Coronary artery (tissue), 2 donors: ENCODE data around the gene PHLPP1.

Experiments
- DNase-seq: peaks from one replicate; pipeline ENCODE4 v3.0.0-alpha.2; 2017; ENCODE audit warnings: low spot score
- H3K27ac ChIP-seq, 2 donors: fragments of 200-600 bp; sonication (generic); one replicate each; pipeline ENCODE4 v1.5.1; 2016 to 2019
- H3K4me3 ChIP-seq: fragments of 200-600 bp; sonication (generic); 2 replicates; pipeline ENCODE4 v1.5.1; 2016; ENCODE audit warnings: mild to moderate bottlenecking, moderate library complexity
- TF ChIP-seq, protein P1 (sequence below): fragments of 200-600 bp; sonication (generic); IDR thresholded peaks from one replicate; pipeline ENCODE4 v1.5.1; 2019; ENCODE audit warnings: antibody characterized with exemption

The PHLPP1 gene

DNA sequence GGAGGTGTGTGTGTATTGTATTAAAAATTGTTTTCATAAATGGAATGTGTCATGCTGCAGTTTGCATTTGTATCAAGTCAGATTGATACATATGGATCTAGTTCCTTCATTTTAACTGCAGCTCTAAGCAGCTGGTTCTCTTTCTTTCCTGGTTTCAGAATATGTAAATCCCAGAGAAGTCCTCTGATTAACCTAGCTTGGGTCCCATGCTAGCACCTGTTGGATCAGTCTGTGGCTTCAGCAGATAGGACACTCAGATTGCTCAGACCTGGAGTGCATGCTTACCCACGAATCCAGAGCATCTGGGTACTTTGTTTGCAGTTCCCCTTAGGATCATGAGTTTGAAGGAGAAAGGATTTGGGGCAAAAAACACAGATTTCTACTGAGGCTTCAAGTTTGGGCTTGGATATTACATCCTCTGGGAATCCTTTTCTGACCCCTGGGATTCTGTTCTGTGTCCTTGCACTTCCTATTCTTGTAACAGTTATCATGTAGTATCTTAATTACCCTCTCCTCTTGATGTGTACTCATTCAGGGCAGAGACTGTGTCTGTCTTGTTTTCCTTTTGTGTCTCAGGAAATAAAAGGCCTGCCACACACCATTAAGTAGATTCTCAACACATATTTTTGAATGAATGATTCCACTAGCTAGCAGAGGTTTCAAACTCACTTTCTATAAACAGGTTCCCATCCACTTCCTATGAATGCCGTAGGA is 142.1 kb downstream of the PHLPP1 start:
- TF ChIP-seq, protein P1, sequence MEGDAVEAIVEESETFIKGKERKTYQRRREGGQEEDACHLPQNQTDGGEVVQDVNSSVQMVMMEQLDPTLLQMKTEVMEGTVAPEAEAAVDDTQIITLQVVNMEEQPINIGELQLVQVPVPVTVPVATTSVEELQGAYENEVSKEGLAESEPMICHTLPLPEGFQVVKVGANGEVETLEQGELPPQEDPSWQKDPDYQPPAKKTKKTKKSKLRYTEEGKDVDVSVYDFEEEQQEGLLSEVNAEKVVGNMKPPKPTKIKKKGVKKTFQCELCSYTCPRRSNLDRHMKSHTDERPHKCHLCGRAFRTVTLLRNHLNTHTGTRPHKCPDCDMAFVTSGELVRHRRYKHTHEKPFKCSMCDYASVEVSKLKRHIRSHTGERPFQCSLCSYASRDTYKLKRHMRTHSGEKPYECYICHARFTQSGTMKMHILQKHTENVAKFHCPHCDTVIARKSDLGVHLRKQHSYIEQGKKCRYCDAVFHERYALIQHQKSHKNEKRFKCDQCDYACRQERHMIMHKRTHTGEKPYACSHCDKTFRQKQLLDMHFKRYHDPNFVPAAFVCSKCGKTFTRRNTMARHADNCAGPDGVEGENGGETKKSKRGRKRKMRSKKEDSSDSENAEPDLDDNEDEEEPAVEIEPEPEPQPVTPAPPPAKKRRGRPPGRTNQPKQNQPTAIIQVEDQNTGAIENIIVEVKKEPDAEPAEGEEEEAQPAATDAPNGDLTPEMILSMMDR: no peak
- Histone ChIP-seq H3K27ac (no peak overlapping the region), H3K4me3 (no peak overlapping the region)
- no peak for DNase-seq

DNA sequence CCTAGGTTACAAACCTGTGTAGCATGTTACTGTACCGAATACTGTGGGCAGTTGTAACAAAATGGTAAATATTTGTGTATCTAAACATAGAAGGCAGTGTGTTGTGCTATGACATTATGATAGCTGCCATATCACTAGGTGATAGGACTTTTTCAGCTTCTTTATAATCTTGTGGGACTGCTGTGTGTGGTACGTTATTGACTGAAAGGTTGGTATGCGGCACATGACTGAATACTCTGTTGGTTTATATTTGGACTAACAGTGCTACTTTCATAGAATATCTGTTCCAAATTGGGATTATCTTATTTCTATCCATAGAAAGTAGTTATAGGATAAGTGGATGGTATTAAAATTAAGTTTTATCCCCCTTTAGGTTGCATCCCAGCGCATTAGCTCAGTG is 144.7 kb downstream of the PHLPP1 start:
- TF ChIP-seq, protein P1: no peak
- DNase-seq: no peak
- H3K27ac ChIP-seq: no peak overlapping the region
- H3K4me3 ChIP-seq: no peak overlapping the region

- no peak overlapping the region for H3K4me3 ChIP-seq
- DNase-seq: no peak
- no peak overlapping the region for H3K27ac ChIP-seq
- TF ChIP-seq, protein P1: no peak
These were observed 147.1 kb downstream of the PHLPP1 start for GRCh38 chr18:62862466-62862865.

DNA sequence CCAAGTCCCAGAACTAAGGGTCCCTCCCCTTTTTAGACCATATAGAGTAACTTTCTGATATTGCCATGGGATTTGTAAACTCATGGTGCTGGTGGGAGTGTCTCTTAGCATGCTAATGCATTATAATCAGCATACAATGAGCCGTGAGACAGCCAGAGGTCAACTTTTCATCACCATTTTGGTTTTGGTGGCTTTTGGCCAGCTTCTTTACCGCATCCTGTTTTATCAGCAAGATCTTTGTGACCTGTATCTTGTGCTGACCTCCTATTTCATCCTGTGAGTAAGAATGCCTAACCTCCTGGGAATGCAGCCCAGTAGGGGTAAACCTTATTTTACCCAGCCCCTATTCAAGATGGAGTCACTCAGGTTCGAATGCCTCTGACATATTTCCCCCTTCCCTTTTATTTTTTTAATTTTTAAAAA is 148.2 kb downstream of the PHLPP1 start:
- TF ChIP-seq, protein P1: no peak
- Histone ChIP-seq H3K27ac (no peak overlapping the region), H3K4me3 (no peak overlapping the region)
- no peak for DNase-seq

DNA sequence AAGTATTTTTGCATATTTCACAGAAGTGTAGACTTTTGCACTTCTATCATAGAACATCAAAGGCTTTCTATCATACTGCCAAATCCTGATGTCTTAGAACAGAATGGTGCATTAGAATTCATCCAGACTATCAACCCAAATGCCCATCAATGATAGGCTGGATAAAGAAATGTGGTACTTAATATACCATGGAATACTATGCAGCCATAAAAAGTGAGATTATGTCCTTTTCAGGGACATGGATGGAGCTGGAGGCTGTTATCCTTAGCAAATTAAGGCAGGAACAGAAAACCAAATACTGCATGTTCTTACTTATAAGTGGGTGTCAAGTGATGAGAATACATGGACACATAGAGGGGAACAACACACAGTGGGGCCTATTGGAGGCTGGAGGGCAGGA is 150.2 kb downstream of the PHLPP1 start:
- Histone ChIP-seq H3K27ac (no peak overlapping the region), H3K4me3 (no peak overlapping the region)
- DNase-seq: no peak
- TF ChIP-seq, protein P1: no peak

DNA sequence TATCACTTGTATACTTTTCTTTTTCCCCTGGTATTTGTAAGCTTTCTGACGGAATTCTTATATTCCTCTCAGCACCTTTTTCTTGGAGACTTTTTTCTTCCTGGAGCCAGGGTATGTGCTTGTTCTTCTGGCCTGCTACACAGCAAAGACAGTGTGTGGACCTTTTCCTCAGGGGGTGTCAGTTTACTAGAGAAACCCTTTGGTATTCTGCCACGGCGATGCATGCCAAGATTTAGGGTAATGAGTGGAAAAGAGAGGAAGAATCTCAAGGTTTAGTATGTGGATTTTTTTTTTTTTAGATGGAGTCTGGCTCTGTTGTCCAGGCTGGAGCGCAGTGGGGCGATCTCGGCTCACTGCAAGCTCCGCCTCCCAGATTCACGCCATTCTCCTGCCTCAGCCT is 152.2 kb downstream of the PHLPP1 start:
- no peak for DNase-seq
- Histone ChIP-seq H3K27ac (no peak overlapping the region), H3K4me3 (no peak overlapping the region)
- TF ChIP-seq, protein P1: no peak

GRCh38 chr18:62868645-62869044 is 153.3 kb downstream of the PHLPP1 start:
- H3K27ac ChIP-seq: no peak overlapping the region
- no peak for DNase-seq
- TF ChIP-seq, protein P1: no peak
- H3K4me3 ChIP-seq: peak overlapping the region; percentile 54
